ENCODE results near the gene WDPCP. TPM values are rescaled to one million over a fixed set of nuclear protein-coding genes. Genes with fewer than 3 reads are reported as not detected.
"Not testable (repeated sequence)": the region's sequence is repeated elsewhere in the genome, so short reads cannot be mapped to it uniquely, and the experiment has no call there.

Gene WDPCP
- total RNA-seq, 3 donors from 2014 or later = 3.5 to 7.5 (median 5.0) TPM

- no peak overlapping the region for H3K4me3 Mint-ChIP-seq
- DNase-seq (no peak), ATAC-seq (no peak)
- H3K4me1 Mint-ChIP-seq (ENCODE audit: low read depth) = no peaks in the 10 kb centered on the region
- no peaks in the 10 kb centered on the region for H3K27me3 Mint-ChIP-seq (ENCODE audit: low read depth)
- peaks cover 17% of the 10 kb centered on the region for H3K9me3 Mint-ChIP-seq
- peaks cover 18% of the 10 kb centered on the region for H3K36me3 Mint-ChIP-seq (ENCODE audit: insufficient read depth)
These were observed 395.1 kb downstream of the WDPCP start for GRCh38 chr2:63192889-63193774.

- DNase-seq (no peak), ATAC-seq (no peak)
- Mint-ChIP-seq H3K9me3 (peaks cover 22% of the 10 kb centered on the region), H3K4me1 (ENCODE audit: low read depth) (no peaks in the 10 kb centered on the region), H3K27me3 (ENCODE audit: low read depth) (no peaks in the 10 kb centered on the region), H3K36me3 (ENCODE audit: insufficient read depth) (peaks cover 20% of the 10 kb centered on the region), H3K4me3 (no peak overlapping the region)
These were observed 395.9 kb downstream of the WDPCP start for GRCh38 chr2:63192169-63192888.

GRCh38 chr2:63189026-63189425 is 399.3 kb downstream of the WDPCP start:
- peaks cover 30% of the 10 kb centered on the region for H3K9me3 Mint-ChIP-seq
- DNase-seq (no peak), ATAC-seq (no peak)
- no peak overlapping the region for H3K4me3 Mint-ChIP-seq
- no peaks in the 10 kb centered on the region for H3K27me3 Mint-ChIP-seq (ENCODE audit: low read depth)
- H3K36me3 Mint-ChIP-seq (ENCODE audit: insufficient read depth) = peaks cover 14% of the 10 kb centered on the region
- no peaks in the 10 kb centered on the region for H3K4me1 Mint-ChIP-seq (ENCODE audit: low read depth)

GRCh38 chr2:63186331-63186730 is 401.9 kb downstream of the WDPCP start:
- ATAC-seq (no peak), DNase-seq (no peak)
- H3K27me3 Mint-ChIP-seq (ENCODE audit: low read depth) = no peaks in the 10 kb centered on the region
- H3K4me1 Mint-ChIP-seq (ENCODE audit: low read depth) = no peaks in the 10 kb centered on the region
- H3K9me3 Mint-ChIP-seq = peaks cover 49% of the 10 kb centered on the region
- H3K36me3 Mint-ChIP-seq (ENCODE audit: insufficient read depth) = peaks cover 11% of the 10 kb centered on the region
- H3K4me3 Mint-ChIP-seq = no peak overlapping the region

GRCh38 chr2:63163161-63163820 is 425.0 kb downstream of the WDPCP start:
- ATAC-seq = no peak
- H3K36me3 Mint-ChIP-seq (ENCODE audit: insufficient read depth) = peaks cover 10% of the 10 kb centered on the region
- no peaks in the 10 kb centered on the region for H3K4me1 Mint-ChIP-seq (ENCODE audit: low read depth)
- H3K27me3 Mint-ChIP-seq (ENCODE audit: low read depth) = no peaks in the 10 kb centered on the region
- H3K9me3 Mint-ChIP-seq = peaks cover 15% of the 10 kb centered on the region
- no peak overlapping the region for H3K4me3 Mint-ChIP-seq
- DNase-seq = no peak

GRCh38 chr2:63159262-63159661 is 429.0 kb downstream of the WDPCP start:
- ATAC-seq (no peak), DNase-seq (no peak)
- Mint-ChIP-seq H3K4me3 (no peak overlapping the region), H3K4me1 (ENCODE audit: low read depth) (no peaks in the 10 kb centered on the region), H3K36me3 (ENCODE audit: insufficient read depth) (peaks cover 2% of the 10 kb centered on the region), H3K27me3 (ENCODE audit: low read depth) (no peaks in the 10 kb centered on the region), H3K9me3 (no peaks in the 10 kb centered on the region)

GRCh38 chr2:63136683-63137082 is 451.6 kb downstream of the WDPCP start:
- not testable (repeated sequence) for H3K36me3 Mint-ChIP-seq (ENCODE audit: insufficient read depth); H3K4me3 Mint-ChIP-seq; H3K4me1 Mint-ChIP-seq (ENCODE audit: low read depth); DNase-seq; H3K27me3 Mint-ChIP-seq (ENCODE audit: low read depth); ATAC-seq
- H3K9me3 Mint-ChIP-seq = peaks cover 54% of the 10 kb centered on the region

GRCh38 chr2:63132020-63132419 is 456.3 kb downstream of the WDPCP start:
- Mint-ChIP-seq H3K4me3 (no peak overlapping the region), H3K36me3 (ENCODE audit: insufficient read depth) (peaks cover 6% of the 10 kb centered on the region), H3K27me3 (ENCODE audit: low read depth) (no peaks in the 10 kb centered on the region), H3K4me1 (ENCODE audit: low read depth) (no peaks in the 10 kb centered on the region), H3K9me3 (peaks cover 40% of the 10 kb centered on the region)
- DNase-seq (no peak), ATAC-seq (no peak)

- no peak for DNase-seq
- no peak overlapping the region for H3K4me3 Mint-ChIP-seq
- peaks cover 6% of the 10 kb centered on the region for H3K36me3 Mint-ChIP-seq (ENCODE audit: insufficient read depth)
- peaks cover 36% of the 10 kb centered on the region for H3K9me3 Mint-ChIP-seq
- no peaks in the 10 kb centered on the region for H3K4me1 Mint-ChIP-seq (ENCODE audit: low read depth)
- no peaks in the 10 kb centered on the region for H3K27me3 Mint-ChIP-seq (ENCODE audit: low read depth)
- ATAC-seq = no peak
These were observed 457.1 kb downstream of the WDPCP start for GRCh38 chr2:63131196-63131595.

- DNase-seq (no peak), ATAC-seq (no peak)
- H3K36me3 Mint-ChIP-seq (ENCODE audit: insufficient read depth) = peaks cover 3% of the 10 kb centered on the region
- H3K27me3 Mint-ChIP-seq (ENCODE audit: low read depth) = no peaks in the 10 kb centered on the region
- H3K9me3 Mint-ChIP-seq = peaks cover 22% of the 10 kb centered on the region
- no peak overlapping the region for H3K4me3 Mint-ChIP-seq
- H3K4me1 Mint-ChIP-seq (ENCODE audit: low read depth) = no peaks in the 10 kb centered on the region
These were observed 460.7 kb downstream of the WDPCP start for GRCh38 chr2:63127594-63127993.

GRCh38 chr2:63124850-63125249 is 463.4 kb downstream of the WDPCP start:
- DNase-seq = no peak
- peaks cover 4% of the 10 kb centered on the region for H3K9me3 Mint-ChIP-seq

GRCh38 chr2:63124218-63124617 is 464.1 kb downstream of the WDPCP start:
- Mint-ChIP-seq H3K4me3 (no peak overlapping the region), H3K9me3 (peaks cover 4% of the 10 kb centered on the region), H3K36me3 (ENCODE audit: insufficient read depth) (peaks cover 7% of the 10 kb centered on the region), H3K27me3 (ENCODE audit: low read depth) (no peaks in the 10 kb centered on the region), H3K4me1 (ENCODE audit: low read depth) (no peaks in the 10 kb centered on the region)
- DNase-seq (no peak), ATAC-seq (no peak)

More at GRCh38 chr2:63124850-63125249, 463.4 kb downstream of the WDPCP start:
- no peaks in the 10 kb centered on the region for H3K4me1 Mint-ChIP-seq (ENCODE audit: low read depth)
- no peak for ATAC-seq
- H3K27me3 Mint-ChIP-seq (ENCODE audit: low read depth) = no peaks in the 10 kb centered on the region
- peaks cover 7% of the 10 kb centered on the region for H3K36me3 Mint-ChIP-seq (ENCODE audit: insufficient read depth)
- H3K4me3 Mint-ChIP-seq = no peak overlapping the region

- no peak overlapping the region for H3K4me3 Mint-ChIP-seq
- no peak for DNase-seq
- no peak for ATAC-seq
- H3K27me3 Mint-ChIP-seq (ENCODE audit: low read depth) = no peaks in the 10 kb centered on the region
- H3K4me1 Mint-ChIP-seq (ENCODE audit: low read depth) = no peaks in the 10 kb centered on the region
- H3K9me3 Mint-ChIP-seq = peaks cover 4% of the 10 kb centered on the region
- peaks cover 7% of the 10 kb centered on the region for H3K36me3 Mint-ChIP-seq (ENCODE audit: insufficient read depth)
These were observed 465.4 kb downstream of the WDPCP start for GRCh38 chr2:63122921-63123320.

GRCh38 chr2:63121055-63121834 is 467.0 kb downstream of the WDPCP start:
- Mint-ChIP-seq H3K27me3 (ENCODE audit: low read depth) (no peaks in the 10 kb centered on the region), H3K4me3 (no peak overlapping the region), H3K36me3 (ENCODE audit: insufficient read depth) (peaks cover 7% of the 10 kb centered on the region), H3K9me3 (peaks cover 14% of the 10 kb centered on the region), H3K4me1 (ENCODE audit: low read depth) (no peaks in the 10 kb centered on the region)
- DNase-seq (no peak), ATAC-seq (no peak)
